Astrocyte (in vitro differentiated cells and primary cell): ENCODE results near the gene INVS.

Experiments
- EZH2 ChIP-seq: IDR thresholded peaks from 2 replicates; pipeline ENCODE4 v1.6.1; 2012; ENCODE audit warnings: mild to moderate bottlenecking, low read length, inconsistent platforms; ENCODE audit not compliant: insufficient read depth
- TF ChIP-seq, protein P1 (sequence below): IDR thresholded peaks from 2 replicates; pipeline ENCODE4 v1.5.1; 2011; ENCODE audit warnings: low read depth, mild to moderate bottlenecking, inconsistent platforms, low read length, moderate library complexity; ENCODE audit not compliant: insufficient read depth

DNA sequence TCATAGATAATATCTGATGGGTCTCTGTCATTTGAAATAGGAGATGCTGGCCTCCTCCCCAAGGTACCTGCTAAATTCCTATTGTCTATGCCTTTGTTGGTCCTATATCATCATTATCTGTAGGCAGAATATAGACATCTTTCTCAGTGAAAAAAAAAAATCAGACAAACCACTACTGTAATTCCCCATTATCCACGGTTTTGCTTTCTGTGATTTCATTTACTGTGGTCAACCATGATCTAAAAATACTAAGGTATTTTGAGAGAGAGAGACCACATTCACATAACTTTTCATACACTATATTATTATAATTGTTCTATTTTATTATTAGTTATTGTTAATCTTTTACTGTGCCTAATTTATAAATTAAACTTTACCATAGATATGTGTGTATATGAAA, 122.5 kb downstream of the INVS start:
- TF ChIP-seq, protein P1, sequence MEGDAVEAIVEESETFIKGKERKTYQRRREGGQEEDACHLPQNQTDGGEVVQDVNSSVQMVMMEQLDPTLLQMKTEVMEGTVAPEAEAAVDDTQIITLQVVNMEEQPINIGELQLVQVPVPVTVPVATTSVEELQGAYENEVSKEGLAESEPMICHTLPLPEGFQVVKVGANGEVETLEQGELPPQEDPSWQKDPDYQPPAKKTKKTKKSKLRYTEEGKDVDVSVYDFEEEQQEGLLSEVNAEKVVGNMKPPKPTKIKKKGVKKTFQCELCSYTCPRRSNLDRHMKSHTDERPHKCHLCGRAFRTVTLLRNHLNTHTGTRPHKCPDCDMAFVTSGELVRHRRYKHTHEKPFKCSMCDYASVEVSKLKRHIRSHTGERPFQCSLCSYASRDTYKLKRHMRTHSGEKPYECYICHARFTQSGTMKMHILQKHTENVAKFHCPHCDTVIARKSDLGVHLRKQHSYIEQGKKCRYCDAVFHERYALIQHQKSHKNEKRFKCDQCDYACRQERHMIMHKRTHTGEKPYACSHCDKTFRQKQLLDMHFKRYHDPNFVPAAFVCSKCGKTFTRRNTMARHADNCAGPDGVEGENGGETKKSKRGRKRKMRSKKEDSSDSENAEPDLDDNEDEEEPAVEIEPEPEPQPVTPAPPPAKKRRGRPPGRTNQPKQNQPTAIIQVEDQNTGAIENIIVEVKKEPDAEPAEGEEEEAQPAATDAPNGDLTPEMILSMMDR = no peak
- TF ChIP-seq EZH2 = no peak
